Stimulated activated CD4-positive, alpha-beta T cell treated with anti-CD3 and anti-CD28 coated beads, Interleukin-1b, Interleukin-23, amount 100 ng/mL, for 24 hours (primary cell): ENCODE data around the gene VCAM1.

Experiments
- DNase-seq, 4 experiments: peaks; one replicate each; pipeline ENCODE4 v3.0.0-alpha.2; 2020; ENCODE audit warnings: low read depth in 4 of 4, low spot score in 1 of 4

Gene VCAM1

GRCh38 chr1:100722221-100722620, 2.7 kb downstream of the VCAM1 start:
- no peak for DNase-seq

- no peak for DNase-seq
Observed at GRCh38 chr1:100724281-100724680, 4.7 kb downstream of the VCAM1 start.

- DNase-seq = no peak
Observed at GRCh38 chr1:100730130-100730529, 10.6 kb downstream of the VCAM1 start.

GRCh38 chr1:100731309-100731708, 11.8 kb downstream of the VCAM1 start:
- no peak for DNase-seq

DNA sequence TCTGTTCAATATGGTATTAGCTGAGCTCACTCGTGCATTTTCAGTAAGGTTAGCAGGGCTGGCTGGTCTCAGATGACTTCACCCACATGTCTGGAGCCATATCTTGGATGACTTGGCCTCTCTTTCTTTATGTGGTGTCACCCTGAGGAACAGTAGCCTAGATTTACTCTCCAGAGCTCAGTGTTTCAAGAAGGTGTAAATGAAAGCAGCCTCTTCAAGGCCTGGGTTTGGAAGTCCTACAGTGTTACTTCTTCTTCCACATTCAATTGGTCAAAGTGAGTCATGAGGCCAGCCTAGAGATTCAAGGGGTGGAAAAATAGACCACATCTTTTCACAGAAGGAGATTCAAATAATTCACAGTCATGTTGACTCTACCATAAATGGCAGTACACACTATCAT, 12.2 kb downstream of the VCAM1 start:
- DNase-seq = no peak

DNA sequence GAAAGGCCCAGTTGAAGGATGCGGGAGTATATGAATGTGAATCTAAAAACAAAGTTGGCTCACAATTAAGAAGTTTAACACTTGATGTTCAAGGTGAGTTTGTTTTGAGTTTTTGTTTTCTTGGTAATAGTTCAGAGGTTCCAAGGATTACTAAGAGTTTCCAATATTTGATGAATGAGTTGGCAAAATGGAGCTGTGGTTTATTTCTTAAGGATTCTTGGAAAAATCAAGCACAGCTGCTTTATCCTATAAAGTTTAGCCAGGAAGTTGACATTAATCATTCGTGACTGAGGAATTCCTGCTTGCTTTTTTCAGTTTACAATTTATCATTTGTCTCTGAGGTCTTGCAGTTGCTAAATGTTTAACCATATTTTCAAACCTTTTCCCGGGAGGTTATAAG, 15.1 kb downstream of the VCAM1 start:
- DNase-seq = no peak

DNA sequence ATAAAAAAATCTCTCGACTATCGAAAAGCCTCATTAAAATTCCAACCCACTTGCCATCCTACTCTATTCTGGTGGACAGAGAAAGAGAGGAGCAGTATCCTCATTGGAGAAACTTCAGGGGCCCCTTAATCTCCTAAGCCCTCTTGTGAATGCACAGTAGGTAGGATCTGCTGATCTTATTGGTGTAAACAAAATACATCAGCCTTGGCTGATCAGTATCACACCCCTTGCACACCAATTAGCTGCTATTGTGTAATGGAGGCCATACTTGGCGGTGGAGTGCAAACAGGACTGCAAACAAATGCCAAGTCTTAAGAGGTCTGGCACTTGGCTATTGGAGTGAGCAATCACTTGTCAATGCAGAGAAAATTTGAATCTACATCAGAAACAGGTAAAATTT, 15.7 kb downstream of the VCAM1 start:
- no peak for DNase-seq

DNA sequence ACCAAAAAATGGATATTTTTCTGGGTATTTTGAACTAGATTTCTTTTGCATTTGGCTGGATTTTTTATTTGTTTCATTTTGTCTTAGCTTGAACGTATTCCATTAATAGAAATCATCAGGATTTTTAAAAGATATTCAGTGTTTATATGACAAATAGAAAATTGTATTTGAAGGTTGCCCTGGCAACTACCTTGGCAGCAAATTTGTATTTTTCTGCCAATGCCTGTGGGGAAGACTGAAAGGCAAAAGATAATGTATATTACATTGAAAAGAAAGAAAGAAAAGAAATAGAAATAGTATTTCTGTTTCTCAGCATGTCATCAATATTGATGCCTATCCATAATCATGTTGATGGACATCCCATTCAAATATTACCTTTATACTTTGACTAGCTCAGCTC, 16.8 kb downstream of the VCAM1 start:
- no peak for DNase-seq

GRCh38 chr1:100736746-100737145, 17.2 kb downstream of the VCAM1 start:
- DNase-seq = no peak

- no peak for DNase-seq
Observed at GRCh38 chr1:100746542-100746932, 27.0 kb downstream of the VCAM1 start.

- no peak for DNase-seq
Observed at GRCh38 chr1:100747771-100748170, 28.2 kb downstream of the VCAM1 start.

DNA sequence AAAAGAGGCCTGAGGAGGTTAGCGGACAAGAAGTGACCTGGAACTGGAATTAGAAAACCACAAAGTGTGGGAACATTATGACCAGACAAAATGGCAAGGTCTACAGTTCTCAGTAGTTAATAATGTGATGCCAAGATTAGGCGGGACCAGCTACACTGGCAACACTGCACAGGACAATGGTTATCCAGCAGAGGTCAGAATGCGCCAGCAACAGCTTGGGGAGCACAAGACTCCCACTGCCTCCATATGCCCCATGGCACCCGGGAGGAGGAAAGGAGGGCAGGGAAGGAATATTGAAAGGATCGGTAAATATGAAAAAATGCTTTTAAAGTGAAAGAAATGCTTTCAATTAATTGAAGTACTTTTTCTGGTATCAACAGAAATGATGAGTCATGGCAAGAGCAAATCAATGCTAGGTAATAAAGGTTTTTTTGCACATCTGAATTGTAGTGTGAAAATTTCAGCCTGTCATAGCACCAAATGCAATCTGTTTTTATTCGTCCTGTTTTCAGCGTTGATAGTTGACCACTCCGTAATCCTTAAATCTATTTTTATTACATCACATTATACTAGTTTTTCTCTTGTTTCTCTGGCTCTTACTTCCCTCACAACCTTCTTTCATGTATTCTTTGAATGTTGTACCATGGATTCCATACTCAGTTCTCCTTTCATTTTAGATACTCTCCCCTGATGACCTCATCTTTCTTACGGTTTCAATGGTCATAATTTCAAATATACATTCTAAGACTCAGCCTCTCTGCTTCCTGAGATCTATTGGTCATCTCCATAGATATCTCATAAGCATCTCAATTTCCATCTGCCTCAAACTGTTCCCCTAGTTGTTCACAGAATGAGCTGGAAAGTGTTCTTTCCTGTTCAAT, 30.7 kb downstream of the VCAM1 start:
- no peak for DNase-seq

GRCh38 chr1:100752791-100753190, 33.2 kb downstream of the VCAM1 start:
- DNase-seq = no peak

DNA sequence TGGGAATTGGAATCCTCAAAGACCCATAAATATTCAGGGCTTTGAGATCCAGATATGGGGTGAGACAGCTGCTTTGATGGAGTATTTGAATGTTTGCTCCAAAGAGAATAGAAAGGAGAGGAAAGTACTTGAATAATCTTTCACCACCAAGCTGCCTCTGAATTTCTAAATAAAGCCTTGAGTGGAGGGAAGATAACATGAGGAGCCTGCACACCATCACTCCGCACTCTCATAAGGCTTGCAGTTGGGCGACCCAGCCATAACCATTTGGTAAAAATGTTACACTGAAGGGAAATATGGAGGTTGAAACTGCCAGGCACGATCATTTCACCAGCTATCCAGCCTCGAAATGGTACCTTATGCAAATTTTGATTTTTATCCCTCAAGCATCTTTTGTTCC, 38.4 kb downstream of the VCAM1 start:
- DNase-seq = no peak

- no peak for DNase-seq
Observed at GRCh38 chr1:100759188-100759587, 39.6 kb downstream of the VCAM1 start.

DNA sequence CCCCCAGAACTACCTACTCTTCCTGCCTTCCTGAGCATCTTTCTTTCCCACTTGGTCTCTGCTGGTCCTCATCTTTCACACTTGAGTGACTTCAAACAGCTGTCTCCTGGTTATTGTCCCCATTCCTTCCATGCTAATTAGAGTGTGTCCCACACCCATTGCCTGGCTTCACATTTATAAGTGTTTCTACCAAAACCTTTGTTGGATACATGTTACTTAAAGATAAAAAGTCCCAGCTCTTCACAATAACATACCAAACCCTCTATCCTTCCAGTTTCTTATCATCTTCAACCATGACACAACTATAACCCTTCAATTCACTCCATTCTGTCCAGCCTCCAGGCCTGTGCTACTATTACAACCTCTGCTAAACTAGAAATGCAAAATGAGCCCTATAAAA, 41.0 kb downstream of the VCAM1 start:
- no peak for DNase-seq

- no peak for DNase-seq
Observed at GRCh38 chr1:100762461-100762860, 42.9 kb downstream of the VCAM1 start.

DNA sequence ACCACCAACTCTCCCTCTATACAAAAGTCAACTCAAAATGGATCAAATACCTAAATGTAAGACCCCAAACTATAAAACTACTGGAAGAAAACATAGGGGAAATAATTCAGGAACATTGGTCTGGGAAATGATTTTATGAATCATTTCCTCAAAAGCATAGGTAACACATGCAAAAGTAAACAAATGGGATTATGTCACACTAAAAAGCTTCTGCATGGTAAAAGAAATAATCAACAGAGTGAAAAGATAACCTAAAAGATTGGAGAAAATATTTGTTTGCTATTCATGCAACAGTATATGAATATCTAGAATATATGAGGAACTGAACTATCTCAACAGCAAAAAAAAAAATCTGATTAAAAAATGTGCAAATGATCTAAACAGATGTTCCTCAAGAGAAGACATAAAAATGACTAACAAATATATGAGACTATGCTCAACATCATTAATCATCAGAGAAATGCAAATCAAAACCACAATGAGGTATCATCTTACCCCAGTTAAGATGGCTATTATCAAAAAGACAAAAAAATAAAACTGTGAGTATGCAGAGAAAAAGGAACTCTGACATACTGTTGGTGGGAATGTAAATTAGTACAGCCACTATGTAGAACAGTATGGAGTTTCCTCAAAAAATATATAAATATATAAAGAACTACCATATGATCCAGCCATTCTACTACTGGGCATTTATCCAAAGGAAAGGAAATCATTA, 47.8 kb downstream of the VCAM1 start:
- no peak for DNase-seq

GRCh38 chr1:100769323-100769722, 49.8 kb downstream of the VCAM1 start:
- DNase-seq = no peak

- DNase-seq = no peak
Observed at GRCh38 chr1:100769906-100770646, 50.5 kb downstream of the VCAM1 start.

DNA sequence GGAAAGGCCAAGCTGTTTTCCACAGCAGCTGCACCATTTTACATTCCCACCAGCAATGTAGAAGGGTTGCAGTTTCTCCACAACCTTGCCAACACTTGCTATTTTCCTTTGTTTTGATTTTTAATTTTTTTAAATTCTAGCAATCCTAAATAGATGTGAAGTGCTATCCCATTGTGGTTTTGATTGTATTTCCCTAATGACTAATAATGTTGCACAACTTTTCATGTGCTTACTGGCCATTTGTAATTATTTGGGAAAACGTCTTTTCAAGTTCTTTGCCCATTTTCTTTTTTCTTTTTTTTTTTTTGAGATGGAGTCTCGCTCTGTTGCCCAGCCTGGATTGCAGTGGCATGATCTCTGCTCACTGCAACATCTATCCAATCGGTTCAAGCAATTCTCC, 53.9 kb downstream of the VCAM1 start:
- no peak for DNase-seq

GRCh38 chr1:100774370-100774769, 54.8 kb downstream of the VCAM1 start:
- no peak for DNase-seq
